ENCODE measurements around the gene AP1S1. TPM values are rescaled to one million over a fixed set of nuclear protein-coding genes. Genes with fewer than 3 reads are reported as not detected.

The AP1S1 gene
- total and polyA plus RNA-seq, 2 of the 13 experiments (the other 11 are each of a cell fraction or from before 2014, with no cell fraction given), result 57.5 to 68.1 TPM

- TF ChIP-seq ZFP90 (CRISPR knock-in tag; IDR thresholded peaks at IDR 0.05; ENCODE audit: borderline replicate concordance), result no peak
- no peak for TF ChIP-seq SSRP1 (CRISPR knock-in tag; IDR thresholded peaks at IDR 0.05)
- no peak for TF ChIP-seq ZNF329 (CRISPR knock-in tag; IDR thresholded peaks at IDR 0.05; ENCODE audit: low read depth)
- no peak for TF ChIP-seq GATA4 (IDR thresholded peaks at IDR 0.05; ENCODE audit: borderline replicate concordance, low read depth)
- TF ChIP-seq, protein P1, sequence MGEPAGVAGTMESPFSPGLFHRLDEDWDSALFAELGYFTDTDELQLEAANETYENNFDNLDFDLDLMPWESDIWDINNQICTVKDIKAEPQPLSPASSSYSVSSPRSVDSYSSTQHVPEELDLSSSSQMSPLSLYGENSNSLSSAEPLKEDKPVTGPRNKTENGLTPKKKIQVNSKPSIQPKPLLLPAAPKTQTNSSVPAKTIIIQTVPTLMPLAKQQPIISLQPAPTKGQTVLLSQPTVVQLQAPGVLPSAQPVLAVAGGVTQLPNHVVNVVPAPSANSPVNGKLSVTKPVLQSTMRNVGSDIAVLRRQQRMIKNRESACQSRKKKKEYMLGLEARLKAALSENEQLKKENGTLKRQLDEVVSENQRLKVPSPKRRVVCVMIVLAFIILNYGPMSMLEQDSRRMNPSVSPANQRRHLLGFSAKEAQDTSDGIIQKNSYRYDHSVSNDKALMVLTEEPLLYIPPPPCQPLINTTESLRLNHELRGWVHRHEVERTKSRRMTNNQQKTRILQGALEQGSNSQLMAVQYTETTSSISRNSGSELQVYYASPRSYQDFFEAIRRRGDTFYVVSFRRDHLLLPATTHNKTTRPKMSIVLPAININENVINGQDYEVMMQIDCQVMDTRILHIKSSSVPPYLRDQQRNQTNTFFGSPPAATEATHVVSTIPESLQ (CRISPR knock-in tag; conservative IDR thresholded peaks at IDR 0.05), result no peak
- TF ChIP-seq ZNF354B (CRISPR knock-in tag; IDR thresholded peaks at IDR 0.05), result no peak
- TF ChIP-seq HNRNPH1 (optimal IDR thresholded peaks at IDR 0.05; ENCODE audit: low read depth, low read length), result no peak
- TF ChIP-seq ZNF512B (CRISPR knock-in tag; IDR thresholded peaks at IDR 0.05; ENCODE audit: borderline replicate concordance), result no peak
- no peak for TF ChIP-seq IRF9 (CRISPR knock-in tag; IDR thresholded peaks at IDR 0.05; ENCODE audit: borderline replicate concordance)
- no peak for TF ChIP-seq LCORL (IDR thresholded peaks at IDR 0.05)
- peak; percentile 74 for TF ChIP-seq LCORL (CRISPR knock-in tag; IDR thresholded peaks at IDR 0.05)
- peak; percentile 28; the same call in 1 of the 2 replicates for TF ChIP-seq ZFY (CRISPR knock-in tag; IDR thresholded peaks at IDR 0.05)
- no peak for TF ChIP-seq REL (CRISPR knock-in tag; conservative IDR thresholded peaks at IDR 0.05)
- TF ChIP-seq, protein P2, sequence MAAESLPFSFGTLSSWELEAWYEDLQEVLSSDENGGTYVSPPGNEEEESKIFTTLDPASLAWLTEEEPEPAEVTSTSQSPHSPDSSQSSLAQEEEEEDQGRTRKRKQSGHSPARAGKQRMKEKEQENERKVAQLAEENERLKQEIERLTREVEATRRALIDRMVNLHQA (CRISPR knock-in tag; IDR thresholded peaks at IDR 0.05), result no peak
- TF ChIP-seq ZSCAN20 (CRISPR knock-in tag; IDR thresholded peaks at IDR 0.05; ENCODE audit: borderline replicate concordance), result no peak
- TF ChIP-seq IRF1 (CRISPR knock-in tag; IDR thresholded peaks at IDR 0.05; ENCODE audit: low read depth), result no peak
- TF ChIP-seq ZFP37 (CRISPR knock-in tag; IDR thresholded peaks at IDR 0.05; ENCODE audit: borderline replicate concordance), result no peak
- peak; percentile 61 to 80; a peak in 3 of 4 replicates for TF ChIP-seq POLR2A (IDR thresholded peaks at IDR 0.05; ENCODE audit: insufficient read depth in 1 of 2, low read depth in 2 of 2, low read length in 2 of 2)
- TF ChIP-seq, protein P3, sequence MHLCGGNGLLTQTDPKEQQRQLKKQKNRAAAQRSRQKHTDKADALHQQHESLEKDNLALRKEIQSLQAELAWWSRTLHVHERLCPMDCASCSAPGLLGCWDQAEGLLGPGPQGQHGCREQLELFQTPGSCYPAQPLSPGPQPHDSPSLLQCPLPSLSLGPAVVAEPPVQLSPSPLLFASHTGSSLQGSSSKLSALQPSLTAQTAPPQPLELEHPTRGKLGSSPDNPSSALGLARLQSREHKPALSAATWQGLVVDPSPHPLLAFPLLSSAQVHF (CRISPR knock-in tag; IDR thresholded peaks at IDR 0.05), result no peak
- TF ChIP-seq ZFP41 (CRISPR knock-in tag; IDR thresholded peaks at IDR 0.05; ENCODE audit: borderline replicate concordance), result no peak
- no peak for TF ChIP-seq PHF20 (CRISPR knock-in tag; IDR thresholded peaks at IDR 0.05)
- TF ChIP-seq SUZ12 (IDR thresholded peaks at IDR 0.05; ENCODE audit: low read depth, low read length), result no peak
- TF ChIP-seq HES4 (CRISPR knock-in tag; IDR thresholded peaks at IDR 0.05; ENCODE audit: borderline replicate concordance), result no peak
Measured at GRCh38 chr7:101122933-101123702, 31.2 kb upstream of the AP1S1 start (continued).

Measured in HepG2 (cell line).